OCI-LY7 (cell line): ENCODE results near the gene CTH. TPM values are rescaled to one million over a fixed set of nuclear protein-coding genes. Genes with fewer than 3 reads are reported as not detected.

Experiments
- BruUV-seq: library from RNA; stranded (reverse); fragments of 400-500 nt; replicated peaks from 2 replicates; lab custom pipeline; 2021; lab: Mats Ljungman, UMichigan
- CTCF ChIA-PET: fragments of 300-600 bp; sonication (Branson Sonifier 250); formaldehyde crosslinking; loops from one replicate; lab custom pipeline; 2022; ENCODE audit warnings: antibody characterized with exemption; ENCODE audit not compliant: unreplicated experiment; lab: Charles Lee
- POLR2A ChIA-PET: fragments of 300-600 bp; sonication (Branson Sonifier 250); formaldehyde crosslinking; loops from one replicate; lab custom pipeline; 2022; ENCODE audit warnings: antibody characterized with exemption; lab: Charles Lee
- DNase-seq: peaks from one replicate; pipeline ENCODE4 v3.0.0-alpha.2; 2015; ENCODE audit warnings: low spot score
- H2AFZ ChIP-seq: fragments of 200-600 bp; sonication (generic), shearing (Covaris generic); 2 replicates; pipeline ENCODE4 v1.6.1; 2014; ENCODE audit warnings: mild to moderate bottlenecking, antibody characterized with exemption, low read length, moderate library complexity
- H3K27ac ChIP-seq: fragments of 200-600 bp; sonication (generic); 2 replicates; pipeline ENCODE4 v1.5.1; 2014; ENCODE audit warnings: mixed run types, low read depth, mild to moderate bottlenecking, moderate library complexity, low read length, inconsistent platforms; ENCODE audit not compliant: poor library complexity, severe bottlenecking
- H3K36me3 ChIP-seq: fragments of 200-600 bp; sonication (generic); 2 replicates; pipeline ENCODE4 v1.6.1; 2014; ENCODE audit warnings: mild to moderate bottlenecking, antibody characterized with exemption, low read length, moderate library complexity, mixed read lengths; ENCODE audit not compliant: insufficient read depth
- H3K4me1 ChIP-seq: fragments of 200-600 bp; sonication (generic); 2 replicates; pipeline ENCODE4 v1.5.1; 2014; ENCODE audit warnings: mild to moderate bottlenecking, low read length; ENCODE audit not compliant: insufficient read depth, poor library complexity, severe bottlenecking
- H3K4me2 ChIP-seq: fragments of 200-600 bp; sonication (generic); 2 replicates; pipeline ENCODE4 v1.6.1; 2014; ENCODE audit warnings: mild to moderate bottlenecking, low read length
- H3K4me3 ChIP-seq: fragments of 200-600 bp; sonication (generic); 2 replicates; pipeline ENCODE4 v1.5.1; 2014; ENCODE audit warnings: mild to moderate bottlenecking, low read depth, low read length; ENCODE audit not compliant: poor library complexity, severe bottlenecking
- H3K79me2 ChIP-seq: fragments of 200-600 bp; sonication (generic); 2 replicates; pipeline ENCODE4 v1.6.1; 2016; ENCODE audit warnings: low read depth, mild to moderate bottlenecking, low read length, moderate library complexity, mixed read lengths; ENCODE audit not compliant: insufficient read depth
- H3K9me2 ChIP-seq: fragments of 200-600 bp; sonication (generic); 2 replicates; pipeline ENCODE4 v1.6.1; 2016; ENCODE audit warnings: mild to moderate bottlenecking, low read length, mixed read lengths; ENCODE audit not compliant: insufficient read depth
- H3K9me3 ChIP-seq: fragments of 200-600 bp; sonication (generic); 2 replicates; pipeline ENCODE4 v1.6.1; 2014; ENCODE audit warnings: mild to moderate bottlenecking, mixed run types, low read length, mixed read lengths
- H4K20me1 ChIP-seq: fragments of 200-600 bp; sonication (generic); 2 replicates; pipeline ENCODE4 v1.6.1; 2014; ENCODE audit warnings: mild to moderate bottlenecking, antibody characterized with exemption, low read length, moderate library complexity, mixed read lengths; ENCODE audit not compliant: insufficient read depth
- EZH2phosphoT487 ChIP-seq: fragments of 200-600 bp; sonication (generic); IDR thresholded peaks from 2 replicates; pipeline ENCODE4 v1.6.1; 2018; ENCODE audit warnings: low read depth, borderline replicate concordance, mild to moderate bottlenecking, mixed run types, antibody characterized with exemption, low read length, moderate library complexity, mixed read lengths
- intact Hi-C: fragments of 100-400 bp; cut with micrococcal nuclease; formaldehyde crosslinking; loops from one replicate; pipeline ENCODE4 v1.10.0; 2022; ENCODE audit not compliant: unreplicated experiment
- small RNA-seq: library from RNA; depleted of rRNA; stranded (forward); fragments of <200 nt; gene quantifications from one replicate; pipeline ENCODE3, GENCODE V24; 2014
- total RNA-seq, 2 experiments: library from RNA; depleted of rRNA in 1 of 2; stranded (reverse); fragments of >200 nt in 1 of 2; shearing (Covaris generic) in 1 of 2; gene quantifications; 2 replicates each; pipeline ENCODE4 v1.2.3, GENCODE V29; 2014 to 2022
- TF ChIP-seq, protein P1 (sequence below): fragments of 200-600 bp; sonication (generic); conservative IDR thresholded peaks from 2 replicates; pipeline ENCODE4 v1.5.1; 2014; ENCODE audit warnings: mild to moderate bottlenecking, antibody characterized with exemption, low read length, moderate library complexity, mixed read lengths

The CTH gene
- total RNA-seq, 2 experiments from 2014 or later: 9.7 to 14.4 TPM

DNA sequence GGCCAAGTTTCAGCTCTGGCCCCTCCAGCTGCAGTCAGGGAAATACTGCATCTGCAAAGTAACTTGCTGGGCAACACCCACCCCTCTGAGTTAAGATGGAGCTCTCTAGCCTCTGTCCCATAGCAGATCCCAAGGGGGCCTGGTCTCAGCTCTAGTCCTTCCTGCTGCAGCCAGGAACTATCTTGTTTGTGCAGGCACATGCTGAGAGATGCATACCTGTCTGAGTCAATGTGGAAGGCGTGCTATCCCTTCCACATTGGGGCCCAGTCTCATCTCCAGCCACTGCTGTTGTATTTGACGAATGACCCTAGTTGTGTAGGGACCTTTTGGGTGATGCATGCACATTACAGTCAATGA is 76.4 kb downstream of the CTH start:
- TF ChIP-seq, protein P1, sequence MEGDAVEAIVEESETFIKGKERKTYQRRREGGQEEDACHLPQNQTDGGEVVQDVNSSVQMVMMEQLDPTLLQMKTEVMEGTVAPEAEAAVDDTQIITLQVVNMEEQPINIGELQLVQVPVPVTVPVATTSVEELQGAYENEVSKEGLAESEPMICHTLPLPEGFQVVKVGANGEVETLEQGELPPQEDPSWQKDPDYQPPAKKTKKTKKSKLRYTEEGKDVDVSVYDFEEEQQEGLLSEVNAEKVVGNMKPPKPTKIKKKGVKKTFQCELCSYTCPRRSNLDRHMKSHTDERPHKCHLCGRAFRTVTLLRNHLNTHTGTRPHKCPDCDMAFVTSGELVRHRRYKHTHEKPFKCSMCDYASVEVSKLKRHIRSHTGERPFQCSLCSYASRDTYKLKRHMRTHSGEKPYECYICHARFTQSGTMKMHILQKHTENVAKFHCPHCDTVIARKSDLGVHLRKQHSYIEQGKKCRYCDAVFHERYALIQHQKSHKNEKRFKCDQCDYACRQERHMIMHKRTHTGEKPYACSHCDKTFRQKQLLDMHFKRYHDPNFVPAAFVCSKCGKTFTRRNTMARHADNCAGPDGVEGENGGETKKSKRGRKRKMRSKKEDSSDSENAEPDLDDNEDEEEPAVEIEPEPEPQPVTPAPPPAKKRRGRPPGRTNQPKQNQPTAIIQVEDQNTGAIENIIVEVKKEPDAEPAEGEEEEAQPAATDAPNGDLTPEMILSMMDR: no peak
- no peak for TF ChIP-seq EZH2phosphoT487
- Histone ChIP-seq H3K36me3 (no peaks in the 10 kb centered on the region), H3K79me2 (no peaks in the 10 kb centered on the region), H2AFZ (no peak overlapping the region), H4K20me1 (no peaks in the 10 kb centered on the region), H3K27ac (no peak overlapping the region), H3K4me1 (no peaks in the 10 kb centered on the region), H3K9me2 (no peaks in the 10 kb centered on the region), H3K9me3 (no peaks in the 10 kb centered on the region), H3K4me3 (no peak overlapping the region), H3K4me2 (no peak overlapping the region)
- ChIA-PET CTCF (no interaction called here), POLR2A (interaction anchor here (0.9 kb wide), 1 partner anchor 76 kb away, joined by 3 read pairs; no protein-coding TSS in a partner anchor)
- no peak for DNase-seq
- intact Hi-C loops: loop anchor here (10.0 kb wide), 1 partner anchor 233 kb away; no protein-coding TSS in a partner anchor
- BruUV-seq: no TSS peak

GRCh38 chr1:70487910-70488665 is 77.0 kb downstream of the CTH start:
- no peaks in the 10 kb centered on the region for H3K9me2 ChIP-seq
- H3K79me2 ChIP-seq: no peaks in the 10 kb centered on the region
- TF ChIP-seq, protein P1: peak; percentile 85
- TF ChIP-seq EZH2phosphoT487: no peak
- H4K20me1 ChIP-seq: no peaks in the 10 kb centered on the region
- no peaks in the 10 kb centered on the region for H3K36me3 ChIP-seq
- POLR2A ChIA-PET: no interaction called here
- H2AFZ ChIP-seq: no peak overlapping the region
- H3K4me3 ChIP-seq: no peak overlapping the region
- intact Hi-C loops: loop anchor here (1.0 to 10.0 kb wide), 2 partner anchors 233 to 355 kb away; no protein-coding TSS in a partner anchor
- CTCF ChIA-PET: no interaction called here
- no peaks in the 10 kb centered on the region for H3K4me1 ChIP-seq
- no peak overlapping the region for H3K4me2 ChIP-seq
- no peak overlapping the region for H3K27ac ChIP-seq
- H3K9me3 ChIP-seq: no peaks in the 10 kb centered on the region
- no TSS peak for BruUV-seq
- peak; percentile 56 for DNase-seq

Small RNA genes lying within 50 kb of the gene (small RNA-seq; reads per million reads assigned to genes)
- gene RF00017: not detected

Other genes starting within 250 kb of the CTH start
- gene LRRC40, start 205.7 kb upstream of the CTH start, total RNA-seq (2014; rRNA removed; shearing (Covaris generic)): 20.1 and 20.3 TPM in 2 replicates
- 22.0 and 23.5 TPM in 2 replicates for gene LRRC40, start 205.7 kb upstream of the CTH start, total RNA-seq (2022)
- gene SRSF11, start 189.9 kb upstream of the CTH start, total RNA-seq (2014; rRNA removed; shearing (Covaris generic)): 165 and 198 TPM in 2 replicates
- gene SRSF11, start 189.9 kb upstream of the CTH start, total RNA-seq (2022): 245 and 265 TPM in 2 replicates
- gene ANKRD13C, start 56.5 kb upstream of the CTH start, total RNA-seq (2014; rRNA removed; shearing (Covaris generic)): 22.1 and 25.0 TPM in 2 replicates
- 17.3 and 20.2 TPM in 2 replicates for gene ANKRD13C, start 56.5 kb upstream of the CTH start, total RNA-seq (2022)